ENCODE results near the gene RAMP2.
"Not testable (repeated sequence)": the region's sequence is repeated elsewhere in the genome, so short reads cannot be mapped to it uniquely, and the experiment has no call there.

RAMP2 gene

DNA sequence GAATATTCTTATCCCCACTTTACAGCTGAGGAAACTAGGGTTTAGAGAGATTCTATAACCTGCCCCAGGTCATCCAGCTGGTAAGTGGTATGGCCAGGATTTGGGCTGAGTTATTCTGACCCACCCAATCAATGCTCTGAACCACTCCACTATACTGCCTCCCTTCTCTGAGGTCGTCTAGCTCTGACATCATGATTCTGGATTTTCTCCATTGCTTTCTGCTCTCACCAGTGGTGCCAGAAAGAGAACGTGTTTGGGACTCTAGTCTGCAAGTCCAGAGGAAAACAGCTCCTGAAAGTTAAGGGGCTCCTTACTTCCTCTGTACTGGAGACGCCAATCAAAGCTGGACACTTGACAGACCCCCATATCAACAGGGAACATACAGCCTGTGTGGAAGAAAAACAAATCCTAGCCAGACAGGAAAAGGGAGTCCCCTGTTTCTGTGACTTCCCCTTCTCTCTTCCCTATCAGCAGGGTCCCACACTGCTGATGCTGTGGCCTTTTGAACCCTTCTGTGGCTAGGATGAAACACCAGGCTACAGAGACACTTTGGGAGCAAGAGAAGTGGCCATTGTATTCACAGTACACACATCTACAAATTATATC is 10.2 kb upstream of the RAMP2 start:
- Mint-ChIP-seq H3K27me3 (peaks cover 44% of the 10 kb centered on the region), H3K4me3 (no peak overlapping the region), H3K27ac (no peak overlapping the region), H3K4me1 (ENCODE audit: low read depth) (peaks cover 17% of the 10 kb centered on the region), H3K36me3 (ENCODE audit: low read depth) (no peaks in the 10 kb centered on the region), H3K9me3 (no peaks in the 10 kb centered on the region)
- intact Hi-C loops (cut with micrococcal nuclease), result no loop called here

DNA sequence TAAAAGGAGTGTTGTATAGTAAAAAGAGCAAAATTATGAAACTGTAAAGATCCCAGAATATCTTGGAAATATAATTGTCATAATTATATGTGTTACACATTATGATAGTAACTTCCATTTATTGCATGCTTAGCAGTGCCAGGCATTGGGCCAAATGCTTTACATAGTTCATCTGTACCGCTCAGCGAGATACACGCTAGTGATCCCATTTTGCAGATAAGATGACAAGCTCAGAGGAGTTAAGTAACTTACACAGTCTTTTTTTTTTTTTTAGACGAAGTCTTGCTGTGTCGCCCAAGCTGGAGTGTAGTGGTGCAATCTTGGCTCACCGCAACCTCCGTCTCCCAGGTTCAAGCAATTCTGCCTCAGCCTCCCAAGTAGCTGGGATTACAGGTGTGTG is 9.4 kb upstream of the RAMP2 start:
- H3K9me3 Mint-ChIP-seq, result no peaks in the 10 kb centered on the region
- no peaks in the 10 kb centered on the region for H3K36me3 Mint-ChIP-seq (ENCODE audit: low read depth)
- H3K27ac Mint-ChIP-seq, result no peak overlapping the region
- intact Hi-C loops (cut with micrococcal nuclease), result no loop called here
- H3K27me3 Mint-ChIP-seq, result peaks cover 44% of the 10 kb centered on the region
- H3K4me3 Mint-ChIP-seq, result no peak overlapping the region
- H3K4me1 Mint-ChIP-seq (ENCODE audit: low read depth), result peaks cover 24% of the 10 kb centered on the region

DNA sequence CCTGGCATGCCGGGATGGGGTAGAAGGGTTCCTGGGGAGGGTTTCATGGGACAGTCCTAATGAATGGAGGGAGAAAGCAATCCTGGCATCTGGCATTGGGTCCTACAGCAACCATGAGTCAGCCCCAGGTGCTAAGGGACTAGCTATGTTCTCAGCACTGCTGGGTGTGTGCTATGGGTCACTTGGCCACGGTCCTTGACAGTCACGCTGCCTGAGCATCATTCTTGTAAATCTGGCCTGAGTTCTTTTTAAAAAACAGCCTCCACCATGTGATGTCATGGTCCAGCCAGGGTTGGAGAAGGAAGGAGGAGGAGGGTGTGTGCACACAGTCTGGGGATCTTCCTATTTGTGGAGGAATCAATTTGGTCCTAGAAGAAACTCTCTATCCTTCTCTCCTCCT is 6.2 kb upstream of the RAMP2 start:
- H3K4me3 Mint-ChIP-seq, result no peak overlapping the region
- H3K9me3 Mint-ChIP-seq, result no peaks in the 10 kb centered on the region
- intact Hi-C loops (cut with micrococcal nuclease), result no loop called here
- no peak overlapping the region for H3K27ac Mint-ChIP-seq
- no peaks in the 10 kb centered on the region for H3K36me3 Mint-ChIP-seq (ENCODE audit: low read depth)
- H3K27me3 Mint-ChIP-seq, result peaks cover 45% of the 10 kb centered on the region
- peaks cover 31% of the 10 kb centered on the region for H3K4me1 Mint-ChIP-seq (ENCODE audit: low read depth)

GRCh38 chr17:42759982-42760651 is 910 bp upstream of the RAMP2 start:
- no peak overlapping the region for H3K4me3 Mint-ChIP-seq
- peaks cover 63% of the 10 kb centered on the region for H3K27me3 Mint-ChIP-seq
- peaks cover 38% of the 10 kb centered on the region for H3K4me1 Mint-ChIP-seq (ENCODE audit: low read depth)
- H3K36me3 Mint-ChIP-seq (ENCODE audit: low read depth), result no peaks in the 10 kb centered on the region
- no peaks in the 10 kb centered on the region for H3K9me3 Mint-ChIP-seq
- no peak overlapping the region for H3K27ac Mint-ChIP-seq
- intact Hi-C loops (cut with micrococcal nuclease), result no loop called here

DNA sequence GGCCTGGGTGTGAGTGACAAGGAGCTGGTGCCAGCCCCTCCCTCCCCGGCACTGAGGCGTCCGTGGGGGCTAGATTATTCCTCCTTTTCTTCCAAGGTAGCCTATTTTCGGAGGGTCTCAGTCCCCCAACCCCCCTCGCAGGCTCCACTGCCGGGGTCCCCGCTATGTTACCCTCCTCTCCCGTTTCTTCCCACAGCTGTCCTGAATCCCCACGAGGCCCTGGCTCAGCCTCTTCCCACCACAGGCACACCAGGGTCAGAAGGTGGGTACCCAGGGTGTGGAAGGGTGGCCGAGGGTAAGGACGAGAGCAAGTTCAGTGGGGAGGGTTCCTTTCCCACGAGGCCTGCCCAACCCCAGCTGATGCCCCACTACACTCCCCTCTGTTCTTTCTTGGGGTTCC is 611 bp downstream of the RAMP2 start:
- Mint-ChIP-seq H3K36me3 (ENCODE audit: low read depth) (no peaks in the 10 kb centered on the region), H3K27me3 (peaks cover 59% of the 10 kb centered on the region), H3K4me1 (ENCODE audit: low read depth) (peaks cover 31% of the 10 kb centered on the region), H3K27ac (no peak overlapping the region), H3K9me3 (no peaks in the 10 kb centered on the region), H3K4me3 (no peak overlapping the region)
- intact Hi-C loops (cut with micrococcal nuclease), result no loop called here

- Mint-ChIP-seq H3K27ac (no peak overlapping the region), H3K9me3 (no peaks in the 10 kb centered on the region), H3K4me1 (ENCODE audit: low read depth) (peaks cover 14% of the 10 kb centered on the region), H3K4me3 (no peak overlapping the region), H3K36me3 (ENCODE audit: low read depth) (no peaks in the 10 kb centered on the region), H3K27me3 (peaks cover 44% of the 10 kb centered on the region)
- intact Hi-C loops (cut with micrococcal nuclease), result no loop called here
These were observed 5.1 kb downstream of the RAMP2 start for GRCh38 chr17:42766124-42766523.

DNA sequence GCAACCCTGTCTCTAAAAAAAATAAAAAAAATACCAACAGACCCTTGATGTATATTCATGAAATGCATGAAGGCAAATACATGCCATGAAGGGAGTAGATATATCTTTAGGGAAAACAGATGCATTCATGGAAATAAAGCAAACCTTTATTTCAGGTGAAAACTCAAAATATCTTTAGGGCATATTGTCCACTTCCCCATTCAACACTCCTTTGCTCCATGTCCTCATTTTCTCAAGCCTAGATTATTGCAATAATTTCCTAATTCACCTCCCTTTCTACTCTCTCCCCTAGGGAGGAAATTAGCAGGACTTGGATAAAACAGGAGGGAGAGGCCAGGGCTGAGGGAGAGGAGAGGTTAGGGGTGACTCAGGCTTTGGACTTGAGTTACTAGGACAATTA is 6.5 kb downstream of the RAMP2 start:
- intact Hi-C loops (cut with micrococcal nuclease), result no loop called here
- H3K9me3 Mint-ChIP-seq, result no peaks in the 10 kb centered on the region
- no peak overlapping the region for H3K27ac Mint-ChIP-seq
- peaks cover 33% of the 10 kb centered on the region for H3K27me3 Mint-ChIP-seq
- peaks cover 17% of the 10 kb centered on the region for H3K4me1 Mint-ChIP-seq (ENCODE audit: low read depth)
- H3K36me3 Mint-ChIP-seq (ENCODE audit: low read depth), result no peaks in the 10 kb centered on the region
- no peak overlapping the region for H3K4me3 Mint-ChIP-seq

- H3K4me3 Mint-ChIP-seq; H3K9me3 Mint-ChIP-seq; H3K27ac Mint-ChIP-seq; intact Hi-C loops (cut with micrococcal nuclease); H3K36me3 Mint-ChIP-seq (ENCODE audit: low read depth): not testable (repeated sequence)
- peaks cover 22% of the 10 kb centered on the region for H3K4me1 Mint-ChIP-seq (ENCODE audit: low read depth)
- H3K27me3 Mint-ChIP-seq, result peaks cover 28% of the 10 kb centered on the region
These were observed 7.0 kb downstream of the RAMP2 start for GRCh38 chr17:42768006-42768405.

- intact Hi-C loops (cut with micrococcal nuclease), result not testable (repeated sequence)
These were observed 8.9 kb downstream of the RAMP2 start for GRCh38 chr17:42769964-42770363.

GRCh38 chr17:42772945-42773289 is 11.9 kb downstream of the RAMP2 start:
- Mint-ChIP-seq H3K27ac (peak overlapping the region; percentile 92), H3K4me1 (ENCODE audit: low read depth) (peaks cover 37% of the 10 kb centered on the region), H3K9me3 (no peaks in the 10 kb centered on the region), H3K4me3 (peak overlapping the region; percentile 99), H3K36me3 (ENCODE audit: low read depth) (peaks cover 39% of the 10 kb centered on the region), H3K27me3 (peaks cover 12% of the 10 kb centered on the region)
- intact Hi-C loops (cut with micrococcal nuclease), result no loop called here

More at GRCh38 chr17:42769964-42770363, 8.9 kb downstream of the RAMP2 start:
- H3K9me3 Mint-ChIP-seq, H3K4me3 Mint-ChIP-seq, H3K27ac Mint-ChIP-seq: not testable (repeated sequence)
- H3K36me3 Mint-ChIP-seq (ENCODE audit: low read depth), result peaks cover 12% of the 10 kb centered on the region
- peaks cover 21% of the 10 kb centered on the region for H3K27me3 Mint-ChIP-seq
- peaks cover 28% of the 10 kb centered on the region for H3K4me1 Mint-ChIP-seq (ENCODE audit: low read depth)

DNA sequence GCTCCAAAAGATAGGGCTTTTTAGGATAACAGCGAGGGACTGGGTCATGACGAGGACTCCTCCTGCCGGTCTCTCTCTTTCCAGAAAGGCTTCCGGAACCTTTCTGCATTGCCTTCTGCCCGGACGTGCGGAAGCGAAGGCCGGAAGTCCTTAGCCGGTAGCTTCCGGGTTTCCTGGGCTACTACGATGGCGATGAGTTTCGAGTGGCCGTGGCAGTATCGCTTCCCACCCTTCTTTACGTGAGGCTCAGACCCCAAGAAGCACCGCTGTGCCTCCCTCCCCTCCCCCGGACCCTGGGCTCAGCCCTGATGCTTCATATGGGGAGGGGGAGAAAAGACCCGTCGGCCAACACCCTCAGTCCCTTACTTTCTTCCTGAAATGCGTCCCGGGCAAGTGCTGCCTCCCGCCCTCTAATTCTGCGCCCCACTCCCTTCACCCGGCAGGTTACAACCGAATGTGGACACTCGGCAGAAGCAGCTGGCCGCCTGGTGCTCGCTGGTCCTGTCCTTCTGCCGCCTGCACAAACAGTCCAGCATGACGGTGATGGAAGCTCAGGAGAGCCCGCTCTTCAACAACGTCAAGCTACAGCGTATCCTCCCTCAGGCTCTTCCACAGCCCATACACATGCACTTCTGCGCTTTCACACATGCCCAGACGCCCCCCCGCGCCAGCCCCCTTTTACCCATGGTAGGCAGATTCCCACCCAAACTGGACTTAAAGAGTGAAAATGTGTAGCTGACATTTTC is 12.4 kb downstream of the RAMP2 start, which contains the start of gene VPS25:
TSS of gene VPS25 (plus strand) at position 160 of the 746 bp plus-strand sequence. CDS start at position 187, 27 bp downstream.
- H3K4me3 Mint-ChIP-seq, result peak within 1 kb of the TSS; percentile 99
- H3K27me3 Mint-ChIP-seq, result peaks cover 8% of the 10 kb centered on the region
- H3K4me1 Mint-ChIP-seq (ENCODE audit: low read depth), result peaks cover 37% of the 10 kb centered on the region
- H3K9me3 Mint-ChIP-seq, result no peaks in the 10 kb centered on the region
- peak within 1 kb of the TSS; percentile 92 for H3K27ac Mint-ChIP-seq
- intact Hi-C loops (cut with micrococcal nuclease), result no loop called here
- peaks cover 45% of the 10 kb centered on the region for H3K36me3 Mint-ChIP-seq (ENCODE audit: low read depth)

- Mint-ChIP-seq H3K9me3 (no peaks in the 10 kb centered on the region), H3K36me3 (ENCODE audit: low read depth) (peaks cover 52% of the 10 kb centered on the region), H3K27me3 (peaks cover 7% of the 10 kb centered on the region), H3K4me1 (ENCODE audit: low read depth) (peaks cover 40% of the 10 kb centered on the region), H3K4me3 (peak overlapping the region; percentile 99), H3K27ac (peak overlapping the region; percentile 92)
- intact Hi-C loops (cut with micrococcal nuclease), result no loop called here
These were observed 13.2 kb downstream of the RAMP2 start for GRCh38 chr17:42774066-42774745.

DNA sequence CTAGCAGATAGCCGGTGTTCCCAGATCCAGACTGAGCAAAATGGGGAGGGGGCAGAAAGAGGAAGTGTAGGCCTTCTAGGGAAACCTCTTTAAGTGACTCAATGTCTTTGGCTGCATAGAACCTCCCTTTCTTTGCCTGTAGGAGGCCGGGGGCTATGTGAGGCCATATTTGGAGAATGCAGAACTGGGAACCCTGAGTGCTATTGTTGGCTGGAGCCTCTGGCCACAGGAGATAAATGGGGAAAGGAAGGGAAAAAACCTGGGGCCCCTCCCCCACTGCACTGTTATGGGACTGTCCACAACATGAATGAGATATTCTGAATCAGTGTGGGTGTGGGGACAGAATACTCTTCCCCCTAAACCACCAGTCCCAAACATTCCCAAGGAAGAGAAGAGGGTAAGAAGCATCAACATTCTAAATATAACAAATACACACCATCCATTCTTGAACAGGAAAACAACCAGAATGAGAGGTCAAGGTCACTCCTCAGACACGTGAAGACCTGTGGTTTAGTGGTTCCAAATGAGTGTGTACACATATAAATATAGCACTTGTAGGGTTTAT is 14.6 kb downstream of the RAMP2 start:
- H3K36me3 Mint-ChIP-seq (ENCODE audit: low read depth), result peaks cover 62% of the 10 kb centered on the region
- H3K27me3 Mint-ChIP-seq, result peaks cover 20% of the 10 kb centered on the region
- intact Hi-C loops (cut with micrococcal nuclease), result no loop called here
- no peak overlapping the region for H3K4me3 Mint-ChIP-seq
- H3K9me3 Mint-ChIP-seq, result no peaks in the 10 kb centered on the region
- peaks cover 52% of the 10 kb centered on the region for H3K4me1 Mint-ChIP-seq (ENCODE audit: low read depth)
- H3K27ac Mint-ChIP-seq, result no peak overlapping the region

DNA sequence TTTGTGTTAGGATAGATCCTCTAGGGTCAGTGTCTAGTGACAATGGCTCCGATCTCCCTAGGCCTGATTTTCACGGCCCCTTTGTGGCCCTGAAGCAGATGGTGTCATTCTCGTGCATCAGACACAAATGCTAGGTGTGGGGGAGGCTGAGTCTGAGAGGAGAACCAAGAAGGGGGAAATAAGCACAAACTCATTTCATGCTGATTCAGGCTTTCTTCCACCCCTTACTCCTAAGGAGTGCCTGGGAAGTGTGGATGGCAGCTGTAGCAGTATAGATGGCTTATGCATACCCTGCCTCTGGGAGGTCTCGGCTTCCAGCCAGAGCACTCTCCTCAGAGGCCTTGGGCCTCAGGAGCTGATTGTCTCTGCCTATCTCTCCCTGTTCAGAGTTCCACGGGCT is 17.5 kb downstream of the RAMP2 start:
- intact Hi-C loops (cut with micrococcal nuclease), result no loop called here
- Mint-ChIP-seq H3K4me1 (ENCODE audit: low read depth) (peaks cover 44% of the 10 kb centered on the region), H3K36me3 (ENCODE audit: low read depth) (peaks cover 57% of the 10 kb centered on the region), H3K27ac (no peak overlapping the region), H3K27me3 (peaks cover 46% of the 10 kb centered on the region), H3K4me3 (no peak overlapping the region), H3K9me3 (no peaks in the 10 kb centered on the region)

All from dendritic cell treated with granulocyte-macrophage colony-stimulating factor and Interleukin-4, amounts not matched to agents 40 ng/mL and 50 ng/mL, for 4 days (primary cell).